GM12872 (cell line): ENCODE data around the gene MIDN.
A peak's percentile ranks its signal among the peaks of the same experiment; 100 is the strongest.

ENCODE experiments used
- CTCF ChIP-seq: IDR thresholded peaks from 3 replicates; pipeline ENCODE4 v1.5.1; 2011; ENCODE audit warnings: low read depth, mild to moderate bottlenecking, low read length, moderate library complexity; ENCODE audit not compliant: insufficient read depth

Gene MIDN

GRCh38 chr19:1248139-1248785 is at the start of gene MIDN:
MIDN (plus strand) TSS chr19:1248583; CDS start chr19:1250297, 1,714 bp downstream.
- TF ChIP-seq CTCF = peak; percentile 56

GRCh38 chr19:1199531-1199930 is 48.9 kb upstream of the MIDN start:
- TF ChIP-seq CTCF = no peak

GRCh38 chr19:1205114-1206099 is 43.0 kb upstream of the MIDN start, which contains the start of gene STK11:
STK11 (plus strand) TSS chr19:1205778; CDS start chr19:1206914, 1,136 bp downstream.
- no peak for TF ChIP-seq CTCF

- TF ChIP-seq CTCF = no peak
These were observed 42.1 kb upstream of the MIDN start for GRCh38 chr19:1206150-1206863.

GRCh38 chr19:1206864-1207450 is 41.4 kb upstream of the MIDN start:
- TF ChIP-seq CTCF = no peak

- no peak for TF ChIP-seq CTCF
These were observed 38.2 kb upstream of the MIDN start for GRCh38 chr19:1210227-1210538.
